K562 (cell line): ENCODE measurements around the gene BHLHE40. TPM values are rescaled to one million over a fixed set of nuclear protein-coding genes. Genes with fewer than 3 reads are reported as not detected.

Experiments
- ATF6 ChIP-seq: sonication (generic); formaldehyde crosslinking; IDR thresholded peaks from 2 replicates; pipeline ENCODE4 v1.4.0; 2020; ENCODE audit warnings: mild to moderate bottlenecking, missing genetic modification reagents
- DLX4 ChIP-seq: fragments of 250-450 bp; sonication (Bioruptor Pico); IDR thresholded peaks from 2 replicates; pipeline ENCODE4 v1.6.1; 2021; ENCODE audit warnings: mild to moderate bottlenecking
- GABPA ChIP-seq: fragments of 200-800 bp; sonication (Bioruptor generic); conservative IDR thresholded peaks from 2 replicates; pipeline ENCODE4 v1.6.1; 2016; ENCODE audit warnings: low read depth, missing genetic modification characterization, missing compliant biosample characterization
- JUNB ChIP-seq: fragments of 450-650 bp; formaldehyde crosslinking; conservative IDR thresholded peaks from 2 replicates; pipeline ENCODE4 v1.4.0; 2020; ENCODE audit warnings: mild to moderate bottlenecking
- MIER1 ChIP-seq: fragments of 450-650 bp; IDR thresholded peaks from 2 replicates; pipeline ENCODE4 v1.6.1; 2016; ENCODE audit warnings: antibody characterized with exemption, mild to moderate bottlenecking, low read depth
- MITF ChIP-seq: IDR thresholded peaks from 2 replicates; pipeline ENCODE4 v1.6.1; 2014; ENCODE audit warnings: antibody characterized with exemption
- MXD1 ChIP-seq: fragments of 250-450 bp; sonication (Bioruptor Pico); IDR thresholded peaks from 2 replicates; pipeline ENCODE4 v1.8.0; 2021; ENCODE audit warnings: borderline replicate concordance, mild to moderate bottlenecking, moderate library complexity; ENCODE audit not compliant: poor library complexity, severe bottlenecking
- POLR2G ChIP-seq: fragments of 200-400 bp; formaldehyde crosslinking; IDR thresholded peaks from 2 replicates; pipeline ENCODE4 v1.6.1; 2017; ENCODE audit warnings: low read depth, mild to moderate bottlenecking, antibody characterized with exemption, low read length, moderate library complexity
- RFX7 ChIP-seq: fragments of 250-450 bp; sonication (Bioruptor Pico); IDR thresholded peaks from 2 replicates; pipeline ENCODE4 v1.5.1; 2021; ENCODE audit warnings: mild to moderate bottlenecking
- TSHZ1 ChIP-seq: fragments of 250-450 bp; sonication (Bioruptor Pico); IDR thresholded peaks from 2 replicates; pipeline ENCODE4 v1.4.0; 2020; ENCODE audit warnings: mild to moderate bottlenecking, moderate library complexity
- YY1 ChIP-seq, 3 experiments: IDR thresholded peaks; 2 replicates each; pipeline ENCODE4 v1.6.1; 2011; ENCODE audit warnings: low read length in 2 of 3, mild to moderate bottlenecking in 2 of 3, moderate library complexity in 2 of 3, borderline replicate concordance in 1 of 3, control low read depth in 1 of 3, low read depth in 1 of 3; ENCODE audit not compliant: insufficient read depth in 3 of 3, insufficient replicate concordance in 2 of 3, control insufficient read depth in 1 of 3, insufficient read length in 1 of 3; ENCODE audit errors: extremely low read depth in 1 of 3
- ZMIZ1 ChIP-seq, 2 experiments: fragments of 150-350 bp in 1 of 2; IDR thresholded peaks; 2 replicates each; pipeline ENCODE4 v1.6.1; 2012 to 2016; ENCODE audit warnings: low read depth in 2 of 2, low read length in 2 of 2, mild to moderate bottlenecking in 1 of 2, moderate library complexity in 1 of 2
- ZNF184 ChIP-seq: sonication (generic); formaldehyde crosslinking; IDR thresholded peaks from 2 replicates; pipeline ENCODE4 v1.5.0; 2020; ENCODE audit warnings: missing genetic modification reagents
- ZNF444 ChIP-seq: fragments of 250-450 bp; sonication (Bioruptor Pico); IDR thresholded peaks from 2 replicates; pipeline ENCODE4 v1.4.0; 2020; ENCODE audit warnings: mild to moderate bottlenecking, moderate library complexity
- polyA plus RNA-seq, 8 experiments: library from polyadenylated mRNA; depleted of rRNA in 4 of 8; stranded (reverse) in 5 of 8; unstranded in 3 of 8; fragments of >200 nt; fragmentation: Nextera tagmentation in 2 of 8; fragmentation: Illumina TruSeq in 1 of 8; extraction: Ambion mirVana in 2 of 8; extraction: Trizol in 1 of 8; gene quantifications; 2 replicates each; pipeline versions ENCODE4 v1.2.1 to v1.2.3, GENCODE V29; 2011 to 2014; ENCODE audit warnings: inconsistent platforms in 1 of 8, missing spikeins in 1 of 8
- total RNA-seq, 7 experiments: library from RNA; depleted of rRNA in 6 of 7; stranded (reverse); fragments of >200 nt in 6 of 7; fragmentation: Illumina TruSeq in 2 of 7; extraction: Trizol in 2 of 7; gene quantifications; 2 replicates each; pipeline versions ENCODE4 v1.2.1 to v1.2.3, GENCODE V29; 2011 to 2021; ENCODE audit warnings: low replicate concordance in 1 of 7

The BHLHE40 gene
- total and polyA plus RNA-seq, 9 of the 15 experiments (the other 6 are each of a cell fraction or from before 2014, with no cell fraction given): 12.0 to 83.9 (median 31.4) TPM

GRCh38 chr3:4999531-5000184 is 20.4 kb downstream of the BHLHE40 start (continued):
- no peak for TF ChIP-seq POLR2G
- no peak for TF ChIP-seq GABPA
- no peak for TF ChIP-seq MXD1 (CRISPR knock-in tag)
- no peak for TF ChIP-seq JUNB
- TF ChIP-seq ZMIZ1 (IDR thresholded peaks at IDR 0.05; ENCODE audit: low read depth in 2 of 2, low read length in 2 of 2): no peak
- TF ChIP-seq ATF6 (CRISPR knock-in tag): no peak
- no peak for TF ChIP-seq YY1 (IDR thresholded peaks at IDR 0.05; ENCODE audit: borderline replicate concordance in 1 of 3, control insufficient read depth in 1 of 3, extremely low read depth in 1 of 3, insufficient read depth in 3 of 3, insufficient read length in 1 of 3, insufficient replicate concordance in 2 of 3, low read depth in 1 of 3, low read length in 2 of 3)
- no peak for TF ChIP-seq ZNF184
- no peak for TF ChIP-seq ZNF444 (CRISPR knock-in tag)
- peak; percentile 56; the same call in 1 of the 2 replicates for TF ChIP-seq TSHZ1 (CRISPR knock-in tag)
- TF ChIP-seq MITF: no peak
- TF ChIP-seq RFX7 (CRISPR knock-in tag): no peak
- no peak for TF ChIP-seq DLX4 (CRISPR knock-in tag)
- no peak for TF ChIP-seq MIER1
